GM18526 (cell line): ENCODE data around the gene NR3C1.

ENCODE experiments used
- POLR2A ChIP-seq: IDR thresholded peaks from 3 replicates; pipeline ENCODE4 v1.6.1; 2011; ENCODE audit not compliant: insufficient read length; ENCODE audit errors: extremely low read depth

NR3C1 gene

DNA sequence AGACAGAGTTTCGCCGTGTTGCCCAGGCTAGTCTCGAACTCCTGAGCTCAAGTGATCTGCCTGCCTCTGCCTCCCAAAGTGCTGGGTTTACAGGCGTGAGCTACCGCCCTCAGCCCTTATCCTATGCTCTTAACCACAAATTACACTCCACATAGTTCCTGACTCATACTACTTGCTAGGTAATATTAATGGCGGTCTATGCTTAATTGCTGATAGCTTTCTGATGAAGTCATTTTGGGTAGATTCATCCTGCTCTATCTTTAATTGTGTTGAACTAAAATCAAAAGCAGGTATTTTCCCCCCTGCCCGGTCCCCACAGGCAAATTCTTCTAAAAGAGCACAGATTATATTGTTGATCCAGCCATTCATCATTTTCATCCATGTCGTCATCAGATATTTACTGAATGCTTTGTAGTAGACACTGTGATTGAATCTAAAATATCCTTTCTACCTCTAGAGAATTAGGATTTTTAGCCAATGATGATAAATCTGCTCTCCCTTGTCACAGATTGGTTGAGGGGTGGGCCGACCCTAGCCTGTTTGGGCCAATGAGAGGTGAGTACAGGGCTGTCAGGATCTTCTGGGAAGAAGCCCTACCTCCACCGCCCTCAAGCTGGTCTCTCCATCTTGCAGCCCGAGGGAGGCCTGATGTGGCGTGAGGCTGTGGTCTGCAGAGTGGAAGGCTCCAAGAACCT lies 144.8 kb downstream of the NR3C1 start:
- no peak for TF ChIP-seq POLR2A

DNA sequence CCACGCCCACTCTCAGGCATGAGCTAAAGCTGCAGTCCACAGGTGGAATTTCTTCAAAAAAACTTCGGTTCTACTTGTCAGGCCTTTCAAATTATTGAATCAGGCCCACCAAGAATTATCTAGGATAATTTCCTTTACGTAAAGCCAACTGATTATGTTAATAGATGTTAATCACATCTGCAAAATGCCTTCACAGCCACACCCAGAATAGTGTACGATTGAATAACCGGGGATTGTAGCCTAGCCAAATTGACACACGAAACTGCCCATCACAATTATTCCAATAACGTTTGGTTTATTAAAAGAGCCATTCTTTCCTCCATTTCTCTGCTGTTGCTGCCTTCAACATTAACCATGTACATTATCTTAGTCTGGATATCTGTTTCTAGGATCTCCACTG lies 148.7 kb downstream of the NR3C1 start:
- no peak for TF ChIP-seq POLR2A

DNA sequence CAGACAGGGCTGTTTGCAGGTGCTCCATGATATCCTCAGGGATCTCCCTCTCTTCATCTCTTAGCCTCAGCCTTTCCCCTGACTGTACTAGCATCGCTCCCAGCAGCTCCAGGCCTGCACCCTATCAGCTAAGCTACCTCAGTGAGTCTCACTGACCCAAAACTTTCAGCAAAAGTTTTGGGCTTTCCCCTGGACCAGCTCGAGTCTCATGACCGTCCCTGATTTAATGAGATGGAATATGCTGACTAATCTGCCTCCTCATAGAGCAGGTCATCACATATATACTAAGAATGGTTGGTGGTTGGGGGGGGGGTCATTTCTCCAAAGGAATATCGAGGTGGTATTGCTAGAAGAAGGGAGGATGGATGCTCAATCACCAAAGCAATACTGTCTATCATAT lies 151.5 kb downstream of the NR3C1 start:
- no peak for TF ChIP-seq POLR2A

DNA sequence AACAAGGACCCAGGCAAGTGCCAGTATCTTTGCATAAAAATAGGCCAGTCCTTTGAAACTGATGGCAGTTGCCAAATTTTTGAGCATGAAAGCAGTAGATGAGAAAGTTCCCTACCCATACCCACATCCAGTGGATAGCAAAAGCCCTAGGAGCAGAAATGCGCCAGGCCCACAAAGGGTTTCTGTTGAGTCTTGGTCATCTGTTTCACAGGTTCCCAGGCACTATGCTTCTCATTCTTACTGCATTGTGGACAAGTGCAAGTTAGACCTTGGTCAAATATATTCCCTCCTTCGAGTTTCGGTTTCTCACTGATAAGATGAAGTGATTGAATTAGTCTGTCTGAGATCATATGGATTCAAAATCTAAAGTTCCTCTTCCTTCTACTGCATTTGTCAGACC lies 152.3 kb downstream of the NR3C1 start:
- TF ChIP-seq POLR2A: no peak

DNA sequence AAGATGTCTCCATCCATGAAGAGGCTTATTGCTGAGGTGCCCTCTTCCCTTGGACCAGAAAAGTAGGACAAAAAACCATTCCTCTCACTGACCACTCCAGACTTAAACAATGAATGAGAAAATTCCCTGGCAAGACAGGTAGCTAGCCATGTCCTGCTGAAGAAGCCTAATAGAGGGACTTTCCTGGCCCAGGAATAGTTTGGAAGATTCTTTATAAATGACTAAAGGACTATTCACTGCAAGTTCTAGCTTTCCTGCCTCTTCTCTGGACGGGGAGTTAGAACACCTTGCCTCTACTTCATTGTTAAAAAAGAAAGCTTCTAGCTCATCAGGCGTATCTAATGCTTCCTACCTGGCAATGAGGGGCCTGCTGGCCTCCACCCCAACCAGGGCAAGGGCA lies 153.6 kb downstream of the NR3C1 start:
- TF ChIP-seq POLR2A: no peak

DNA sequence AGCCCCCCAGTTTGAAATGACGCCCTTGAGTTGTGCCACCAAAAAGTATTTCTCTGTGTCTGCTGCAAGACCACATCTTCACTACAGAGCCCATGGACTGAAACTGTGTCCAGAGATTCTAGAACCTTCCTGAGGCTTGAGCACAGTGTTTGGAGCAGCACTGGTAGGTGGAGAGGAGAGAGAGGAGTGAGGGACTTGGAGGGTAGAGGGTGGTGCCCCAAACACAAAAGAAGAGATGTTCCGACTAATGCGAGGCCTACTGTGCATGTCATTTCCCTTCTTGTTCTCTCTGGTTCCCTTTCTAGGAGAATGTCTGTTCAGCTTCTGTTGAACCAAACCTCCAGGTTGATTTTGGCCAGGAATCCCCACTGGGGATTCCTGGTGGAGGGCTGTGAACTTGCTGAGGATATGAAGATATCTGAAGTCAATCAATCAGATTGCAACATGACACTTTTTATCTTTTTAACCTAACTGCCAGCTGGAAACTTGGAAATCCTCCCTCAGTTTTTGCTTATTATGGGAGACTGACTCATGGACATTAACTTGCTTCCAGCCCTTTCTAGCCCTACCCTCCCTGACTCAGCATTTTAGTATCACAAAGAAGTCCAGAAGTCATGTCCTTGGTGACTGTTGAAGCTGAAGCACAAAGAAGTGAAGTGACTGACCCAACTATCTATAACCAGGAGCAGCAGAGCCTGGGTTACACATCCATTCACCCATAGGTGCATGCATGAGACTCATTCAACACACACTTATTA lies 154.5 kb downstream of the NR3C1 start:
- no peak for TF ChIP-seq POLR2A

DNA sequence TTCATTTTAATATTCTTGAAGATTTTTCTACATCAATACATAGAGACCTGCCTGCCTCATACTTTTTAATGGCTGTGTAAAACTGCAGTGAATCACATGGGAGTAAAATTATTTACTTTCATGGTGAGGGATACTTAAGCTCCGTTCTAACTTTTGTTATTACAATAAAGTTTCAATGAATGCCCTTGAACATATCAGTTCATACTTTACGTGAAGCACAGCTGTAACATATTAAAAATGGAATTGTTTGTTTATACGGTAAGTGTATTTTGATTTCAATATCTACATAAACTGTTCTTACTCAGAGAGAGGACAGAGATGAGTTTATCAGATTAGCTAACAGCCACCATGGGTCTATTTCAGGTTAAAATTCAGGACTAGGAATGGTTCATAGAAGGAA lies 155.1 kb downstream of the NR3C1 start:
- TF ChIP-seq POLR2A: no peak

DNA sequence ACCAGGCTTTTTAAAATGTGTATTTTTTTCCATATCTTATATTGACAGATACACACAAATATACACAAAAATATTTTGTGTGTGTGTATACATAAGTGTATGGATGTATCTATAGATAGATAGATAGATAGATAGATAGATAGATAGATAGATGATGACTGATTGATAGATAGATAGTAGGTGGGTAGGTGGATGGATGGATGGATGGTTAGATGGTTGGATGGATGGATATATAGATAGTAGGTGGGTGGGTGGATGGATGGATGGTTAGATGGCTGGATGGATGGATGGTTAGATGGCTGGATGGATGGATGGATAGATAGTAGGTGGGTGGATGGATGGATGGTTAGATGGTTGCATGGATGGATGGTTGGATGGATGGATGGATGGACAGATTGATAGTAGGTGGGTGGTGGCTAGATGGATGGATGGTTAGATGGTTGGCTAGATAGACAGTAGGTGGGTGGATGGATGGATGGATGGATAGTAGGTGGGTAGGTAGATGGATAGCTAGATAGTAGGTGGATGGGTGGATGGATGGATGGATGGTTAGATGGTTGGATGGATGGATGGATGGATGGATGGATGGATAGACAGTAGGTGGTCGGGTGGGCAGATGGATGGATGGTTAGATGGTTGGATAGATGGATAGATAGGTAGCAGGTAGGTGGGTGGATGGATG lies 156.2 kb downstream of the NR3C1 start:
- TF ChIP-seq POLR2A: no peak

DNA sequence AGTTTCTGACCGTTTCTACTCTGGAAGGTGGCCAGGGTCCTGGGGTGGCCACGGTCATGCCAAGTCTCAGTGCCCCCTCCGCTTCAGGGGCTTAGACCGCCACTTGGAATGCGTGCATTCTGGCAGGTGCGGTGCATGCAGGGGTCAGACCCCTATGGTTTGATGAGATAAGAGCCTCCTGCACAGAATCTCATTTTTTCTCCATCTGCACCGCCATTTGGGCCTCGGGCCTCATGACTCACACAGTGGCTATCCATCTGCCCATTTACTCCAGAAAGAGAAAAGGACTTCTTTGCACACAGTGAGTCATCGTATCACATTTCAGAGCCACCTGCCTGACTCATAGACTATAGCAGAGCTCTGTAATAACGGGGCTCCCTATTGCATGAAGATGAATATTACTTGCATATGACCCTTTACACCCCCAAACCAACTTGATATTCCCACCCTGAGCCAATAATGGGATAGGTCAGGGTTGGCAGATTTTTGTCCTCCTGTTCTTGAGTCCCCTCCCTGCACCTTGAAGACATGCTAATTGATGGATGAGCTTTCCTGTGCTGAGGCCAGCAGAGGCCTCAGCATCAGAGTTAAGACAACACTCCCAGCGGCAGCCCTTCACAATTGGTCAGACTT lies 157.4 kb downstream of the NR3C1 start:
- TF ChIP-seq POLR2A: no peak

DNA sequence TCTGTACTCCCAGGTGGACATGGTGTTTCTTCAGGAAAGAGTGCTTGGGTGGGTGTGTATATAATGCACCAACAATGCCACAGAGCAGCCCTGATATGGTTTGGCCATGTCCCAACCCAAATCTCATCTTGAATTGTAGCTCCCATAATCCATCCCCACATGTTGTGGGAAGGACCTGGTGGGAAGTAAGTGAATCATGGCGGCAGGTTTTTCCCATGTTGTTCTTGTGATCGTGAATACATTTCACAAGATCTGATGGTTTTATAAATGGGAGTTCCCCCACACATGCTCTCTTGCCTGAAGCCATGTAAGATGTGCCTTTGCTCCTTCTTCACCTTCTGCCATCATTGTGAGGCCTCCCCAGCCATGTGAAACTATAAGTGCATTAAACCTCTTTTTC lies 158.5 kb downstream of the NR3C1 start:
- no peak for TF ChIP-seq POLR2A

DNA sequence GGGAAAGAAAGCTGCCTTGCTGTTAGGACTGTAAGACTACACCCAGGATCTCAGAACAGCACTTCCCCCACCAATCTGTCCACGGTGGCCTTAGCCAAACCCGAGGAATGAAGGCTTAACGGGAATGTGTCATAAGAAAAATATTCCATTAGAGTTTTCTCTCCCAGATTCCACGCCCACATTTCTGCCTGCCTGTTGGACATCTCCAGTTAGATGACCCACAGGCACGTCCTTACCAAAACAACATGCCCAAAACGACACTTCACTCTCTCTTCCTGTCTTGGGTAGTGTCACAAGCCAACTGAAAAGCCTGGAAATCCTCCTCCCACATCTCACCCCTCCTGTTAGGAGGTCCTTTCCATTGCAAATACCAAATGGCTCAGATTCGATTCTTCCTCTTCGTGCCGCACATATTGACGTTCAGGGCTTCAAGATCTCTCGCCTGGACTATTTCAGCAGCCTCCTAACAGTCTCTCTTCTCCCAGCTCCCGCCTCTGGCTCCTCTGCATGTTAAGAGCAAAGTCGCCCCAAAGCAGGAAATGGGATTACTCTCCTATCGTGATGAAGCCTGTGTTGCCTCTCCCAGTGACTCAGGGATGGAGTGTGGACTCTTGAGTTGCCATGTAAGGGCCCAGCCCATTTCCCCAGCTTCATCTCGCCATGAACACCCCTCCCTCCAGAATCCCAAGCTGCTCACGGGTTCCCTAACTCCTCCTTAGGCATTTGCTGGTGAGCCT lies 159.3 kb downstream of the NR3C1 start:
- no peak for TF ChIP-seq POLR2A

DNA sequence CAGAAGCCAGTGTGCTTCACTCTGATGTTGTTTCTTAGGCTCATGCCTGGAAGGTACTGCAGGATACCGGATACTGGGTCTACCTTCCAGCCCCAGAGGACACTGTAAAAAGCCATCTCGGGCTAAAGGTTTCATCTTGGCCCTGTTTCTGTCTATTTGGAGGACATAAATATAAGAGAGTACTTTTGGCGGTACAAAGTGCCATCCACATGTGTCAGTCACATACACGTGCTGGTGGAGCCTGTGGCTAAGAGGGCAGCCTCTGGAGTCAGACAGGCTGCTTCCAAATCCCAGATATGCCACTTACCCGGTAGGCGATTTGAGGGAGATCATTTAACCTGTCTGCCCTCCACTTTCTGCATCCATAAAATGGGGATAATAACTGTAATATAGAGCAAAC lies 160.4 kb downstream of the NR3C1 start:
- no peak for TF ChIP-seq POLR2A

DNA sequence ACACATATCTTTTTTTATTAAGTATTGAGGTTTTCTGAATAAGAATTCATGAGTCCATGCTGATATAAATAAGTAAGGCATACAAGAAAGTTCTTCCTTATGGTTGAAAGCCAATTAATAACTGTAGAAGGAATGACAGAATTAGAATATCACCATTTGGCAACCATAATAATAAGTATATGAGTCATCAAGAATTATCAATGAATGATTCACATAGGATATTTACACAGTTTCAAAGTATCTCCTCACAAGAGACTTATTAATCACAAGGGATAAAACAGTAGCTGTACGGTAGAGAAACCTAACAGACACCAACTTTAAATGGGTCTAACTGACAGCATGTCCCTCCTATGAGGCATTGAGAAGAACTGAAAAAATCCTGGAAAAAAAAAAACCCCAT lies 161.6 kb downstream of the NR3C1 start:
- no peak for TF ChIP-seq POLR2A

DNA sequence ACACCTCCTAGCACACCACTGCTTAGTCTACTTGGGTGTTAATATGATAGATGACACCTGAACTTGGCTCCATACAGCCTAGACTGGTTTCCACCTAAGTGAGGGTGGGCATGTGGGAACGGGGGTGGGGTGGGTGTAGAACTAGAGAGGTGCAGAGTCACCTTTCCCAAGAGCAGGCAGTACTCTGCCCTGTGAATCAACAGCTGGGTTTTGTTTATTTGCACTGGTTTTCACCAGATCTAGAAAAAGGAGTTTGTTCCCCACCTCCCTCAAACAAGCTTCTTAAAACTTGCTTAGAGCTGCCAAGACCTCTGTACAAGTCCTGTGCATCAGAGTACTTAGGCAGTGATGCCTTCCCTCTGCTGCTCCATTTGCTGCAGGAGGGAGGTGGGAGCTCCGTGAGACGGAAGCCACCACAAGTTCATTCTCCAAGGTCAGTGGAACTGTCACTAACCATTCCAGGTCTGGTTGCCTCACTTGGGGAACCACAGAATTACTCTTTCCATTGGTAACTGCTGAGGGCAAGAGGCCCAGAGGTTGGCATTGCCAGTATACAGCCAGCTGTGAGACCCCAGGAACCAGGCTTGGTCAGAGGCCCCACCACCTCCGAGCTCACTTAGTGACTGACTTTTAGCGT lies 163.5 kb downstream of the NR3C1 start:
- TF ChIP-seq POLR2A: no peak

DNA sequence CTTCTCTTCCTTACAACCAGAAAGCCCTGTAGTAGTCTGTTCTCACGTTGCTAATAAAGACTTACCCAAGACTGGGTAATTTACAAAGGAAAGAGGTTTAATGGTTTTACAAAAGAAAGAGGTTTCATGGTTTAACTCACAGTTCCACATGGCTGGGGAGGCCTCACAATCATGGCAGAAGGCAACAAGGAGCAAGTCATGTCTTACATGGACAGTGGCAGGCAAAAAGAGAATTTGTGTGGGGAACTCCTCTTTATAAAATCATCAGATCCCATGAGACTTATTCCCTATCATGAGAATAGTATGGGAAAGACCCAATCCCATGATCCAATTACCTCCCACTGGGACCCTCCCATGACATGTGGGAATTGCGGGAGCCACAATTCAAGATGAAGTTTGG lies 164.9 kb downstream of the NR3C1 start:
- TF ChIP-seq POLR2A: no peak
